ENCODE measurements around the gene MANSC1.

The MANSC1 gene

GRCh38 chr12:12338527-12339168 is 11.4 kb downstream of the MANSC1 start:
- no peak for DNase-seq
- Histone ChIP-seq H3K23ac (ENCODE audit: low read length) (no peak overlapping the region), H3K36me3 (ENCODE audit: control insufficient read depth in 1 of 2, insufficient read depth in 2 of 2, low read length in 2 of 2) (no peaks in the 10 kb centered on the region), H3K9me3 (ENCODE audit: insufficient read depth, low read depth, low read length) (peaks cover 1% of the 10 kb centered on the region), H3K18ac (ENCODE audit: low read length) (no peak overlapping the region), H3K27me3 (ENCODE audit: insufficient read depth, low read length) (no peaks in the 10 kb centered on the region), H2AK5ac (ENCODE audit: low read length) (no peak overlapping the region), H3K14ac (ENCODE audit: low read length) (no peak overlapping the region), H3K79me2 (ENCODE audit: control insufficient read depth, insufficient read depth, low read length, poor library complexity) (no peaks in the 10 kb centered on the region), H3K4ac (ENCODE audit: low read depth, low read length) (no peak overlapping the region), H4K91ac (ENCODE audit: low read depth, low read length) (no peak overlapping the region), H3K9ac (ENCODE audit: low read length) (no peak overlapping the region), H3K79me1 (ENCODE audit: low read length) (no peaks in the 10 kb centered on the region), H3K4me3 (ENCODE audit: low read depth, low read length) (no peak overlapping the region), H4K12ac (ENCODE audit: low read depth, low read length) (no peak overlapping the region), H3K4me1 (ENCODE audit: control insufficient read depth in 1 of 2, insufficient read depth in 2 of 2, low read length in 2 of 2) (no peaks in the 10 kb centered on the region), H2BK5ac (ENCODE audit: low read depth, low read length, poor library complexity) (no peak overlapping the region), H2BK12ac (ENCODE audit: low read length) (no peak overlapping the region), H3K27ac (ENCODE audit: low read depth, low read length) (no peak overlapping the region), H4K8ac (ENCODE audit: low read depth, low read length) (no peak overlapping the region), H2BK120ac (ENCODE audit: insufficient read depth, low read length, poor library complexity) (no peak overlapping the region), H3K4me2 (ENCODE audit: low read length) (no peak overlapping the region), H2AFZ (ENCODE audit: insufficient read depth, low read length, poor library complexity) (no peak overlapping the region)
- no CpG with 5 or more reads among the region's 8 CpGs for WGBS (ENCODE audit: extremely low coverage, insufficient coverage, insufficient read length)

DNA sequence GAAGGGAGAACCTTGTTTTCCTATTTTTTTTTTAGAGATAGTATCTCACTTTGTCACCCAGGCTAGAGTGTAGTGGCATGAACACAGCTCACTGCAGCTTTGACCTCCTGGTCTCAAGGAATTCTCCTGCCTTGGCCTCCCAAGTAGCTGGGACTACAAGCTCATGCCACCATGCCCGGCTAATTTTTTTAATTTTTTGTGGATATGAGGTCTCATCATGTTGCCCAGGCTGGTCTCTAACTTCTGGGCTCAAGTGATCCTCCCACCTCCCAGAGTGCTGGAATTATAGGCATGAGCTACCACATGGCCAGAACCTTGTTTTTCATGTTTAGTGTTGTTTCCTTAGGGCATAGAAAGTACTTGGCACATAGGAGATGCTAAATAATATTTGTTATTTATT is 13.5 kb downstream of the MANSC1 start:
- Histone ChIP-seq H3K9ac (ENCODE audit: low read length) (no peak overlapping the region), H2BK12ac (ENCODE audit: low read length) (no peak overlapping the region), H4K12ac (ENCODE audit: low read depth, low read length) (no peak overlapping the region), H3K9me3 (ENCODE audit: insufficient read depth, low read depth, low read length) (peaks cover 1% of the 10 kb centered on the region), H3K4me3 (ENCODE audit: low read depth, low read length) (no peak overlapping the region), H2BK5ac (ENCODE audit: low read depth, low read length, poor library complexity) (no peak overlapping the region), H4K91ac (ENCODE audit: low read depth, low read length) (no peak overlapping the region), H2AFZ (ENCODE audit: insufficient read depth, low read length, poor library complexity) (no peak overlapping the region), H3K4me1 (ENCODE audit: control insufficient read depth in 1 of 2, insufficient read depth in 2 of 2, low read length in 2 of 2) (peaks cover 0 to 8% of the 10 kb centered on the region in 2 experiments), H4K8ac (ENCODE audit: low read depth, low read length) (no peak overlapping the region), H3K4me2 (ENCODE audit: low read length) (no peak overlapping the region), H3K27me3 (ENCODE audit: insufficient read depth, low read length) (no peaks in the 10 kb centered on the region), H3K79me2 (ENCODE audit: control insufficient read depth, insufficient read depth, low read length, poor library complexity) (no peaks in the 10 kb centered on the region), H3K18ac (ENCODE audit: low read length) (no peak overlapping the region), H3K36me3 (ENCODE audit: control insufficient read depth in 1 of 2, insufficient read depth in 2 of 2, low read length in 2 of 2) (no peaks in the 10 kb centered on the region), H3K23ac (ENCODE audit: low read length) (no peak overlapping the region), H3K79me1 (ENCODE audit: low read length) (no peaks in the 10 kb centered on the region), H3K27ac (ENCODE audit: low read depth, low read length) (no peak overlapping the region), H3K4ac (ENCODE audit: low read depth, low read length) (no peak overlapping the region), H2BK120ac (ENCODE audit: insufficient read depth, low read length, poor library complexity) (no peak overlapping the region), H2AK5ac (ENCODE audit: low read length) (no peak overlapping the region), H3K14ac (ENCODE audit: low read length) (no peak overlapping the region)
- no CpG with 5 or more reads among the region's 1 CpG for WGBS (ENCODE audit: extremely low coverage, insufficient coverage, insufficient read length)
- DNase-seq, result peak; percentile 42 to 78

GRCh38 chr12:12336049-12336411 is 14.0 kb downstream of the MANSC1 start:
- no peak overlapping the region for H3K23ac ChIP-seq (ENCODE audit: low read length)
- H3K79me1 ChIP-seq (ENCODE audit: low read length), result no peaks in the 10 kb centered on the region
- H3K36me3 ChIP-seq (ENCODE audit: control insufficient read depth in 1 of 2, insufficient read depth in 2 of 2, low read length in 2 of 2), result no peaks in the 10 kb centered on the region
- no peaks in the 10 kb centered on the region for H3K79me2 ChIP-seq (ENCODE audit: control insufficient read depth, insufficient read depth, low read length, poor library complexity)
- H2BK12ac ChIP-seq (ENCODE audit: low read length), result no peak overlapping the region
- H3K27ac ChIP-seq (ENCODE audit: low read depth, low read length), result no peak overlapping the region
- H3K4me3 ChIP-seq (ENCODE audit: low read depth, low read length), result no peak overlapping the region
- no peak overlapping the region for H3K18ac ChIP-seq (ENCODE audit: low read length)
- H2BK120ac ChIP-seq (ENCODE audit: insufficient read depth, low read length, poor library complexity), result no peak overlapping the region
- no peak overlapping the region for H4K12ac ChIP-seq (ENCODE audit: low read depth, low read length)
- no peaks in the 10 kb centered on the region for H3K27me3 ChIP-seq (ENCODE audit: insufficient read depth, low read length)
- no peak overlapping the region for H2AK5ac ChIP-seq (ENCODE audit: low read length)
- peak; percentile 80 to 93 for DNase-seq
- H2AFZ ChIP-seq (ENCODE audit: insufficient read depth, low read length, poor library complexity), result no peak overlapping the region
- no peak overlapping the region for H4K91ac ChIP-seq (ENCODE audit: low read depth, low read length)
- WGBS (ENCODE audit: extremely low coverage, insufficient coverage, insufficient read length), result no CpG with 5 or more reads among the region's 5 CpGs
- no peak overlapping the region for H3K14ac ChIP-seq (ENCODE audit: low read length)
- no peak overlapping the region for H3K4ac ChIP-seq (ENCODE audit: low read depth, low read length)
- H3K9ac ChIP-seq (ENCODE audit: low read length), result no peak overlapping the region
- H3K4me2 ChIP-seq (ENCODE audit: low read length), result no peak overlapping the region
- H4K8ac ChIP-seq (ENCODE audit: low read depth, low read length), result no peak overlapping the region
- H2BK5ac ChIP-seq (ENCODE audit: low read depth, low read length, poor library complexity), result no peak overlapping the region
- peaks cover 1% of the 10 kb centered on the region for H3K9me3 ChIP-seq (ENCODE audit: insufficient read depth, low read depth, low read length)
- peaks cover 3 to 11% of the 10 kb centered on the region in 2 experiments for H3K4me1 ChIP-seq (ENCODE audit: control insufficient read depth in 1 of 2, insufficient read depth in 2 of 2, low read length in 2 of 2)

DNA sequence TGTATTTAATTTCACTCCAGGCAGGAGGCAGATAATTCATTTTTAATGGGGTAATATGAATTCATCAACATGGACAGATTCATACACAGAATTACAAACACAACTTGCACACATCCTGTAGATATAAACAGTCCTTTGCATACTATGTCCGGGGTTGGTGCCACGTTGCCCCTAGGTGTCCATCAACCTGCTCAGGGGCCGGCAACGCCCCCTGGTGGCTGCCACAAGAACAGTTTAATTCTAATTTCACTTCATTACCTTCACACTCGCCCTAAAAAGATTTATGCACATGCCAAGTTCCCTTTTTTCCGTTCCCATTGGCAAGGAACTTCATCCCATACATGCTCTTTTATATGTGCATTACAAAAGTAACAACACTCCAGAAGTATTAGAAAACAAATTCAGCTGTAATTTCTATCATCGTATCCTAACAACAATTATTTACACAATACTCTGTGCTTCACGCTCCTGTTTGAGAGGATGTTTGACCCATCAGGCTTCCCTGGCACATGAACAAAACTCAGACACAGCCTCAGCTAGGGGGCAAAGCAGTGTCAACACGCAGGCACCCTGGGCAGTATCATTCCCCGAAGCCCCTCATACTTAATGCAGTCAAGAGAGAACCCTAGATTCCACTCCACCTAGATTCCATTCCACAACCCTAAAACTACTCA is 15.5 kb downstream of the MANSC1 start:
- no peak overlapping the region for H3K4ac ChIP-seq (ENCODE audit: low read depth, low read length)
- H2AFZ ChIP-seq (ENCODE audit: insufficient read depth, low read length, poor library complexity), result no peak overlapping the region
- no peak overlapping the region for H4K91ac ChIP-seq (ENCODE audit: low read depth, low read length)
- WGBS (ENCODE audit: extremely low coverage, insufficient coverage, insufficient read length), result no CpG with 5 or more reads among the region's 10 CpGs
- H3K27ac ChIP-seq (ENCODE audit: low read depth, low read length), result no peak overlapping the region
- no peak overlapping the region for H4K8ac ChIP-seq (ENCODE audit: low read depth, low read length)
- H3K79me1 ChIP-seq (ENCODE audit: low read length), result no peaks in the 10 kb centered on the region
- no peaks in the 10 kb centered on the region for H3K79me2 ChIP-seq (ENCODE audit: control insufficient read depth, insufficient read depth, low read length, poor library complexity)
- H3K4me1 ChIP-seq (ENCODE audit: control insufficient read depth in 1 of 2, insufficient read depth in 2 of 2, low read length in 2 of 2), result peaks cover 3 to 11% of the 10 kb centered on the region in 2 experiments
- no peak overlapping the region for H3K4me3 ChIP-seq (ENCODE audit: low read depth, low read length)
- H3K9me3 ChIP-seq (ENCODE audit: insufficient read depth, low read depth, low read length), result peaks cover 1% of the 10 kb centered on the region
- H3K9ac ChIP-seq (ENCODE audit: low read length), result no peak overlapping the region
- H2BK120ac ChIP-seq (ENCODE audit: insufficient read depth, low read length, poor library complexity), result no peak overlapping the region
- no peak overlapping the region for H3K14ac ChIP-seq (ENCODE audit: low read length)
- H3K18ac ChIP-seq (ENCODE audit: low read length), result no peak overlapping the region
- no peak overlapping the region for H4K12ac ChIP-seq (ENCODE audit: low read depth, low read length)
- H3K23ac ChIP-seq (ENCODE audit: low read length), result no peak overlapping the region
- no peak overlapping the region for H2BK12ac ChIP-seq (ENCODE audit: low read length)
- no peak overlapping the region for H3K4me2 ChIP-seq (ENCODE audit: low read length)
- H2AK5ac ChIP-seq (ENCODE audit: low read length), result peak overlapping the region; percentile 30
- H2BK5ac ChIP-seq (ENCODE audit: low read depth, low read length, poor library complexity), result no peak overlapping the region
- DNase-seq, result peak; percentile 35 to 74
- no peaks in the 10 kb centered on the region for H3K27me3 ChIP-seq (ENCODE audit: insufficient read depth, low read length)
- H3K36me3 ChIP-seq (ENCODE audit: control insufficient read depth in 1 of 2, insufficient read depth in 2 of 2, low read length in 2 of 2), result no peaks in the 10 kb centered on the region
